Tibial nerve (tissue), 4 donors: ENCODE data around the gene PRM1.

Experiments
- CTCF ChIP-seq, 5 experiments: fragments of 200-600 bp in 3 of 5; fragments of 450-650 bp in 2 of 5; sonication (generic) in 3 of 5; IDR thresholded peaks; one replicate each; pipeline ENCODE4 v1.5.1; 2016 to 2019; ENCODE audit warnings: antibody characterized with exemption in 5 of 5, mild to moderate bottlenecking in 3 of 5, moderate library complexity in 2 of 5
- EP300 ChIP-seq, 2 donors: sonication (generic); formaldehyde crosslinking; IDR thresholded peaks; one replicate each; pipeline ENCODE4 v1.6.1; 2017; ENCODE audit warnings: antibody characterized with exemption in 2 of 2, mild to moderate bottlenecking in 1 of 2

GRCh38 chr16:11258553-11259492, 22.3 kb downstream of the PRM1 start:
- TF ChIP-seq EP300 (IDR thresholded peaks at IDR 0.05) (no peak), CTCF (IDR thresholded peaks at IDR 0.05) (no peak)
